22Rv1 (cell line): ENCODE results near the gene TMF1.

Experiments used
- CTCF ChIP-seq: fragments of 450-650 bp; IDR thresholded peaks from 2 replicates; pipeline ENCODE4 v1.5.1; 2017; ENCODE audit warnings: mild to moderate bottlenecking
- ZFX ChIP-seq: fragments of 450-650 bp; IDR thresholded peaks from 2 replicates; pipeline ENCODE4 v1.6.1; 2017; ENCODE audit warnings: antibody characterized with exemption, borderline replicate concordance

- no peak for TF ChIP-seq CTCF
- no peak for TF ChIP-seq ZFX
Measured at GRCh38 chr3:69058947-69059224, 6.8 kb upstream of the TMF1 start.
